BLaER1 treated with 17β-estradiol and CSF1 and Interleukin-3, amounts not matched to agents 10 nM and 100 nM (cell line): ENCODE results near the gene CYP3A7.
"Not testable (repeated sequence)": the region's sequence is repeated elsewhere in the genome, so short reads cannot be mapped to it uniquely, and the experiment has no call there.

ENCODE experiments used
- H3K27ac ChIP-seq, 11 experiments: shearing (Covaris generic); formaldehyde crosslinking; 2 replicates each; pipeline ENCODE4 v1.8.1; 2022
- H3K27me3 ChIP-seq, 11 experiments: shearing (Covaris generic); formaldehyde crosslinking; 2 replicates each; pipeline ENCODE4 v1.8.1; 2022
- H3K36me3 ChIP-seq, 11 experiments: shearing (Covaris generic); formaldehyde crosslinking; 2 replicates each; pipeline ENCODE4 v1.8.1; 2022
- H3K4me1 ChIP-seq, 10 experiments: shearing (Covaris generic); formaldehyde crosslinking; 2 replicates each; pipeline ENCODE4 v1.8.1; 2022
- H3K4me2 ChIP-seq, 11 experiments: shearing (Covaris generic); formaldehyde crosslinking; 2 replicates each; pipeline ENCODE4 v1.8.1; 2022
- H3K4me3 ChIP-seq, 10 experiments: shearing (Covaris generic); formaldehyde crosslinking; 2 replicates each; pipeline ENCODE4 v1.8.1; 2022
- H3K9ac ChIP-seq, 11 experiments: shearing (Covaris generic); formaldehyde crosslinking; 2 replicates each; pipeline ENCODE4 v1.8.1; 2022
- H3K9me3 ChIP-seq, 11 experiments: shearing (Covaris generic); formaldehyde crosslinking; replicated peaks in 1 of 11; 2 replicates each; pipeline ENCODE4 v1.8.1; 2022
- H4K20me1 ChIP-seq, 11 experiments: shearing (Covaris generic); formaldehyde crosslinking; 2 replicates each; pipeline ENCODE4 v1.8.1; 2022
- Cebpa-rat ChIP-seq, 11 experiments: shearing (Covaris generic); IDR thresholded peaks; 2 replicates each; pipeline ENCODE4 v1.8.1; 2022

The CYP3A7 gene

DNA sequence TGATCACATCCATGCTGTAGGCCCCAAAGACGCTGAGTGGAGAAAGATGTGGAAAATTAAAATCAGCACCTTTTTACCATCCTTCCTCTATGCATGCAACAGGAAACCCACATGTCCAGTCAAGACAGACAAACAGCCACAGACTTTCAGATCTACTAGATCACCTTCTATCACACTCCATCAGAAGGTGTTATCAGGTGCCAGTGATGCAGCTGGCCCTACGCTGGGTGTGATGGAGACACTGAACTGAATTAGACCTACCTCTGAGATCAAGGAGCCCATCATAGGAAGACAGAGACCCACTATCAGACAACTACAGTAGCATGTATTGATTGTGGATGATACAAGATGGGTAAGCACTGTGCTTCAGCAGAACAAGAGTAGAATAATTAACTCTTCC lies 33.5 kb upstream of the CYP3A7 start:
- Histone ChIP-seq H3K4me2 (peak overlapping the region in 10 of 11 experiments; percentile 8 to 67 (median 50); a peak in 16 of 22 replicates), H3K4me1 (peaks cover 12 to 24% (median 17%) of the 10 kb centered on the region in 10 experiments), H3K4me3 (no peak overlapping the region), H3K9me3 (peaks cover 0 to 21% (median 12%) of the 10 kb centered on the region in 11 experiments; a peak in 13 of 22 replicates), H4K20me1 (peaks cover 0 to 5% (median 0%) of the 10 kb centered on the region in 11 experiments; a peak in 1 of 22 replicates), H3K36me3 (no peaks in the 10 kb centered on the region), H3K27ac (no peak overlapping the region), H3K27me3 (peaks cover 46 to 88% (median 75%) of the 10 kb centered on the region in 11 experiments), H3K9ac (no peak overlapping the region)
- no peak for TF ChIP-seq Cebpa-rat (IDR thresholded peaks at IDR 0.05)

DNA sequence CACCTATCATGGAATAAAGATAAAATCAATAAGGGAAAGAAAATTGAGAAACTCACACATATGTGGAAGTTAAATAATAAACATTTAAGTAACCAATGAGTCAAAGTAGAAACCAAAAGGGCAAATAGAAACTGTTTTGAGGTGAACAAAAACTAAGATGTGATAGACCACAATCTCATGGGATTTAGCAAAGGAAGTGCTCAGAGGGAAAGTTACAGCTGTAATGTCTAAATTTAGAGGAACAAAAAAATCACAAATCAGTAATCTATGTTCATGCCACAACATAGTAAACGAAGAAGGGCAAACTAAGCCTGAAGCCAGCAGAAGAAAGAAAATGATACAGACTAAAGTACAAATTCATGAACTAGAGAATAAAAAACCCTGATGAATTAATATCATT lies 32.7 kb upstream of the CYP3A7 start:
- H4K20me1 ChIP-seq, result peaks cover 0 to 5% (median 0%) of the 10 kb centered on the region in 11 experiments; a peak in 1 of 22 replicates
- H3K27ac ChIP-seq, result no peak overlapping the region
- peaks cover 0 to 21% (median 12%) of the 10 kb centered on the region in 11 experiments; a peak in 13 of 22 replicates for H3K9me3 ChIP-seq
- peaks cover 12 to 24% (median 17%) of the 10 kb centered on the region in 10 experiments for H3K4me1 ChIP-seq
- H3K4me3 ChIP-seq, result no peak overlapping the region
- H3K9ac ChIP-seq, result no peak overlapping the region
- no peaks in the 10 kb centered on the region for H3K36me3 ChIP-seq
- no peak for TF ChIP-seq Cebpa-rat (IDR thresholded peaks at IDR 0.05)
- peak overlapping the region; percentile 22 to 67 (median 51); a peak in 20 of 22 replicates for H3K4me2 ChIP-seq
- peaks cover 52 to 95% (median 83%) of the 10 kb centered on the region in 11 experiments for H3K27me3 ChIP-seq

GRCh38 chr7:99766484-99767099 lies 31.6 kb upstream of the CYP3A7 start:
- peaks cover 0 to 16% (median 10%) of the 10 kb centered on the region in 11 experiments; a peak in 12 of 22 replicates for H3K9me3 ChIP-seq
- H3K36me3 ChIP-seq, result no peaks in the 10 kb centered on the region
- no peak overlapping the region for H3K27ac ChIP-seq
- peaks cover 12 to 24% (median 17%) of the 10 kb centered on the region in 10 experiments for H3K4me1 ChIP-seq
- TF ChIP-seq Cebpa-rat (IDR thresholded peaks at IDR 0.05), result no peak
- H3K9ac ChIP-seq, result no peak overlapping the region
- H4K20me1 ChIP-seq, result peaks cover 0 to 5% (median 0%) of the 10 kb centered on the region in 11 experiments; a peak in 1 of 22 replicates
- no peak overlapping the region for H3K4me3 ChIP-seq
- H3K4me2 ChIP-seq, result peak overlapping the region in 2 of 11 experiments; percentile 48 to 67; a peak in 1 of 22 replicates
- peaks cover 52 to 94% (median 87%) of the 10 kb centered on the region in 11 experiments for H3K27me3 ChIP-seq

DNA sequence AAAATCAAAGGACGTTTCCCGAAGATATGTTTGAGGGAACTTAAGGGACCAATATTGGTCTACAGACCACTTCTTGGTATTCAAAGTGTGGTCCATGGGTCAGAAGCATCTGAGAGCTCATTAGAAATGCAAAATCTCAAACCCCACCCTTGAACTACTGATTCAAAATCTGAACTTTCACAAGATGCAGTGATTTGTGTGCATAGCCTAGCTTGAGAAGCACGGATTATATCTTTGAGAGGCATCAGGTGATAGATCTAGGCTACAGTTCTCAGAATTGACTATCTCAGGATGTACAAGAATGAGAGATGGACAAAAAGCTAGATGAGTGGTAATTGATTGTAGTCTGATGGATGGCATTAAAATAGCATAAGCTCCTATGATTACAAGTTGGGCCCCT lies 29.5 kb upstream of the CYP3A7 start:
- peaks cover 0 to 5% (median 0%) of the 10 kb centered on the region in 11 experiments; a peak in 1 of 22 replicates for H4K20me1 ChIP-seq
- H3K36me3 ChIP-seq, result no peaks in the 10 kb centered on the region
- no peak overlapping the region for H3K4me3 ChIP-seq
- no peak for TF ChIP-seq Cebpa-rat (IDR thresholded peaks at IDR 0.05)
- no peak overlapping the region for H3K27ac ChIP-seq
- H3K27me3 ChIP-seq, result peaks cover 49 to 81% (median 68%) of the 10 kb centered on the region in 11 experiments
- H3K9ac ChIP-seq, result no peak overlapping the region
- H3K4me1 ChIP-seq, result peaks cover 12 to 24% (median 17%) of the 10 kb centered on the region in 10 experiments
- H3K9me3 ChIP-seq, result 0 out of 22 replicates have a peak, but pooled peaks cover 0 to under 1% (median 0%) of the 10 kb centered on the region in 11 experiments
- no peak overlapping the region for H3K4me2 ChIP-seq

DNA sequence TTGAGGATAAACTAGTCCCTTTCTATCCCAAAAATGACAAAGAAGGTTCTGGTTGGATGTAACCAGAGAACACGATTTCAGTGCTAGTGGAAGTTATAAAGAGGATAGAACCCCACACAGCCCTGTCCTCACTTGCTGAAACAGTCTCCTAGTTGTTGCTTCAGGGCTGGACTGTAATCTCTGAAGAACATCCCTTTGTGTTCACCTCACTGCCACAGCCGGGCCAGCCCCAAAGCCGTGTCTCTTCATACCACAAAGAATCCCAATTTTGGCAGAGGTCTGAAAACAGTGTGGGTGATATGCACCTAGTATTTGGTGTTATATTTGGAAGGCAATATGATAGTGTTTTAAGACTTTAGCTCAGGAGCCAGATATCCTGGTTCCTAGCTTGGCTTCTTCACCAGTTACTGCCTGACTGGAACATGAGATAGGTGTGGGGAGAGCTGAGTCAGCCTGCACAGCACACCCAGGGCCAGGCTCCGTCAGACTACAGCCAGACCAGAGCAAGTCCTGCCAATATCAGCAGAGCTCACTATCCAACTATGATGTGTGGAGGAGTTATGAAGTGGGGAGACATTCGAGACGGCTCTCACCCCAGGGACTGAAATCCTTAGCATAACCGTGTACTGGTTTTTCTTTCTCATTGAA lies 27.8 kb upstream of the CYP3A7 start:
- no peak overlapping the region for H3K27ac ChIP-seq
- H3K27me3 ChIP-seq, result peaks cover 45 to 66% (median 55%) of the 10 kb centered on the region in 11 experiments
- no peak overlapping the region for H3K4me2 ChIP-seq
- no peaks in the 10 kb centered on the region for H3K9me3 ChIP-seq
- peaks cover 4 to 11% (median 8%) of the 10 kb centered on the region in 10 experiments; a peak in 19 of 20 replicates for H3K4me1 ChIP-seq
- peaks cover 0 to 5% (median 0%) of the 10 kb centered on the region in 11 experiments; a peak in 1 of 22 replicates for H4K20me1 ChIP-seq
- no peak overlapping the region for H3K9ac ChIP-seq
- H3K36me3 ChIP-seq, result no peaks in the 10 kb centered on the region
- TF ChIP-seq Cebpa-rat (IDR thresholded peaks at IDR 0.05), result no peak
- H3K4me3 ChIP-seq, result no peak overlapping the region

- no peak overlapping the region for H3K4me3 ChIP-seq
- no peaks in the 10 kb centered on the region for H3K4me1 ChIP-seq
- H3K9ac ChIP-seq, result no peak overlapping the region
- peaks cover 0 to 4% (median 0%) of the 10 kb centered on the region in 11 experiments; a peak in 1 of 22 replicates for H3K9me3 ChIP-seq
- no peak overlapping the region for H3K4me2 ChIP-seq
- TF ChIP-seq Cebpa-rat (IDR thresholded peaks at IDR 0.05), result no peak
- no peak overlapping the region for H3K27ac ChIP-seq
- H3K27me3 ChIP-seq, result peaks cover 0 to 4% (median 0%) of the 10 kb centered on the region in 11 experiments; a peak in 3 of 22 replicates
- H3K36me3 ChIP-seq, result no peaks in the 10 kb centered on the region
- H4K20me1 ChIP-seq, result no peaks in the 10 kb centered on the region
These were observed 20.1 kb upstream of the CYP3A7 start for GRCh38 chr7:99755085-99755484.

GRCh38 chr7:99752356-99752755 lies 17.4 kb upstream of the CYP3A7 start:
- Histone ChIP-seq H3K9ac (no peak overlapping the region), H3K4me2 (no peak overlapping the region), H3K27ac (no peak overlapping the region), H3K4me1 (no peaks in the 10 kb centered on the region), H3K36me3 (no peaks in the 10 kb centered on the region), H4K20me1 (no peaks in the 10 kb centered on the region), H3K9me3 (peaks cover 0 to 4% (median 0%) of the 10 kb centered on the region in 11 experiments; a peak in 1 of 22 replicates), H3K4me3 (no peak overlapping the region), H3K27me3 (peaks cover 0 to 4% (median 0%) of the 10 kb centered on the region in 11 experiments; a peak in 3 of 22 replicates)
- no peak for TF ChIP-seq Cebpa-rat (IDR thresholded peaks at IDR 0.05)

DNA sequence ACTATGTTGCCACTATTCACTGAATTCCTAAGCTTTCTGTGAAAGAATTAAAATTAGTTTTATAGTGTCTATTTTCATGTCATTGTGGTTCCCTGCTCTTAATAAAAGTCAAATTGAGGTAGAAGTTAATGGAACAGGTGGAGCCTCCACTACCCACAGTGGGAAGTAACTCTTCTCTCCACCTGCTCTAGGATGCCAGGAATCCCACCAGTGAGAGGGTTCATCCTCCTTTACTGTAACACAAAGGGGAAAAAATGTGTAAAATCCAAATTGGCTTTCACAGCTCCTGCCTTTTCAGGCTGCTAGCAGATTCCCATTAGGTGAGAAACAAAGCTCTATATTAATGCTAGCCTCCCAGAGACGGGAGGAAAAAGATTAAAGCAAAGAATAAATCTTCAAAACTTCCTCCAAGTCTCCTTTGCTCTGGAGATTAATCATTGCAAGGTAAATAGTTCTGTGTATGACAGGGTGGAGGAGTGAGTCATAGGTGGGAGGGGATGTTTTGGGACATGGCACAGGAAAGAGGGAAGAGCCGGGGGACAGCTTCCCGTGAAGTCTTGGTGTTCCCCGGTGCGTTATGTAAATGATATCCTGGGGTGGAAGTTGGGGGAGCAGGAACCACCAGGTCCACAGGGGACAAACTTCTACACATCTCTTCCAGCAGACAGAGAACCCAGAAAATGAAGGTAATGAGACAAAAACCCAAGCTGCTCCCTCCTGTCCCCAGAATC lies 16.5 kb upstream of the CYP3A7 start:
- not testable (repeated sequence) for H3K4me3 ChIP-seq, H3K36me3 ChIP-seq, H3K4me1 ChIP-seq, H3K9ac ChIP-seq, H3K27me3 ChIP-seq, H3K9me3 ChIP-seq, H3K27ac ChIP-seq, H3K4me2 ChIP-seq, H4K20me1 ChIP-seq
